Upper lobe of left lung (tissue), 4 donors: ENCODE measurements around the gene TMEM200B.

Source experiments
- POLR2A ChIP-seq, 4 donors: fragments of 450-650 bp; IDR thresholded peaks; one replicate each; pipeline ENCODE4 v1.5.1; 2016 to 2017; ENCODE audit warnings: antibody characterized with exemption in 4 of 4, mild to moderate bottlenecking in 2 of 4
- TF ChIP-seq, protein P1 (sequence below), 6 experiments: fragments of 450-650 bp in 4 of 6; fragments of 200-600 bp in 2 of 6; sonication (generic) in 2 of 6; IDR thresholded peaks; one replicate each; pipeline ENCODE4 v1.5.1; 2016 to 2019; ENCODE audit warnings: antibody characterized with exemption in 6 of 6

GRCh38 chr1:29094954-29095353 lies 28.7 kb downstream of the TMEM200B start:
- TF ChIP-seq, protein P1, sequence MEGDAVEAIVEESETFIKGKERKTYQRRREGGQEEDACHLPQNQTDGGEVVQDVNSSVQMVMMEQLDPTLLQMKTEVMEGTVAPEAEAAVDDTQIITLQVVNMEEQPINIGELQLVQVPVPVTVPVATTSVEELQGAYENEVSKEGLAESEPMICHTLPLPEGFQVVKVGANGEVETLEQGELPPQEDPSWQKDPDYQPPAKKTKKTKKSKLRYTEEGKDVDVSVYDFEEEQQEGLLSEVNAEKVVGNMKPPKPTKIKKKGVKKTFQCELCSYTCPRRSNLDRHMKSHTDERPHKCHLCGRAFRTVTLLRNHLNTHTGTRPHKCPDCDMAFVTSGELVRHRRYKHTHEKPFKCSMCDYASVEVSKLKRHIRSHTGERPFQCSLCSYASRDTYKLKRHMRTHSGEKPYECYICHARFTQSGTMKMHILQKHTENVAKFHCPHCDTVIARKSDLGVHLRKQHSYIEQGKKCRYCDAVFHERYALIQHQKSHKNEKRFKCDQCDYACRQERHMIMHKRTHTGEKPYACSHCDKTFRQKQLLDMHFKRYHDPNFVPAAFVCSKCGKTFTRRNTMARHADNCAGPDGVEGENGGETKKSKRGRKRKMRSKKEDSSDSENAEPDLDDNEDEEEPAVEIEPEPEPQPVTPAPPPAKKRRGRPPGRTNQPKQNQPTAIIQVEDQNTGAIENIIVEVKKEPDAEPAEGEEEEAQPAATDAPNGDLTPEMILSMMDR (IDR thresholded peaks at IDR 0.05) = no peak
- TF ChIP-seq POLR2A (IDR thresholded peaks at IDR 0.05) = no peak
